WTC11 (cell line): Measurements from ENCODE around the gene NEUROG1. TPM values are rescaled to one million over a fixed set of nuclear protein-coding genes. Genes with fewer than 3 reads are reported as not detected.

ENCODE experiments used
- ATAC-seq: fragments of 200-7000 bp; cut with Tn5 transposase; 2 replicates; pipeline ENCODE4 v1.10.0; 2021; ENCODE audit warnings: mild to moderate bottlenecking, moderate library complexity
- CTCF ChIA-PET: fragments of 300-600 bp; sonication (Branson Sonifier 250); formaldehyde crosslinking; loops from one replicate; lab custom pipeline; 2021; ENCODE audit warnings: antibody characterized with exemption; lab: Charles Lee
- POLR2A ChIA-PET: fragments of 350-600 bp; sonication (Branson Sonifier 250); formaldehyde crosslinking; loops from one replicate; lab custom pipeline; 2021; ENCODE audit warnings: antibody characterized with exemption; lab: Charles Lee
- DNase-seq: peaks from one replicate; pipeline ENCODE4 v3.0.0; 2021; ENCODE audit warnings: low spot score
- H3K27ac Mint-ChIP-seq: 2 replicates; pipeline ENCODE4 v1.8.0; 2021; ENCODE audit warnings: mixed read lengths
- H3K27me3 Mint-ChIP-seq: 2 replicates; pipeline ENCODE4 v1.8.0; 2021; ENCODE audit warnings: low read depth, mild to moderate bottlenecking, moderate library complexity, mixed read lengths
- H3K36me3 Mint-ChIP-seq: 2 replicates; pipeline ENCODE4 v1.8.0; 2021; ENCODE audit warnings: mixed read lengths
- H3K4me1 Mint-ChIP-seq: 2 replicates; pipeline ENCODE4 v1.8.0; 2022; ENCODE audit warnings: mixed read lengths
- H3K4me3 Mint-ChIP-seq: 2 replicates; pipeline ENCODE4 v1.8.0; 2021; ENCODE audit warnings: mild to moderate bottlenecking, moderate library complexity, mixed read lengths
- H3K9me3 Mint-ChIP-seq: 2 replicates; pipeline ENCODE4 v1.8.0; 2021; ENCODE audit warnings: mixed read lengths
- GABPB1 ChIP-seq: sonication (generic); formaldehyde crosslinking; IDR thresholded peaks from 2 replicates; pipeline ENCODE4 v1.8.1; 2023; ENCODE audit warnings: mild to moderate bottlenecking, missing genetic modification reagents
- MXD4 ChIP-seq: fragments of 250-450 bp; sonication (Bioruptor Pico); IDR thresholded peaks from 2 replicates; pipeline ENCODE4 v1.8.0; 2021; ENCODE audit warnings: mild to moderate bottlenecking, moderate library complexity, borderline replicate concordance
- NR3C1 ChIP-seq: sonication (generic); formaldehyde crosslinking; conservative IDR thresholded peaks from 2 replicates; pipeline ENCODE4 v1.8.1; 2023; ENCODE audit warnings: low read depth, mild to moderate bottlenecking, missing genetic modification reagents
- SOX15 ChIP-seq: fragments of 250-450 bp; sonication (Bioruptor Pico); IDR thresholded peaks from 2 replicates; pipeline ENCODE4 v1.9.0; 2021; ENCODE audit warnings: mild to moderate bottlenecking
- TEAD1 ChIP-seq: sonication (generic); formaldehyde crosslinking; IDR thresholded peaks from 2 replicates; pipeline ENCODE4 v1.8.0; 2022; ENCODE audit warnings: mild to moderate bottlenecking, missing genetic modification reagents
- ZNF121 ChIP-seq: sonication (generic); formaldehyde crosslinking; IDR thresholded peaks from 2 replicates; pipeline ENCODE4 v1.8.0; 2023; ENCODE audit warnings: missing genetic modification reagents
- ZNF396 ChIP-seq: fragments of 250-450 bp; sonication (Bioruptor Pico); IDR thresholded peaks from 2 replicates; pipeline ENCODE4 v1.8.0; 2021; ENCODE audit warnings: mild to moderate bottlenecking, moderate library complexity, borderline replicate concordance
- ZNF671 ChIP-seq: fragments of 250-450 bp; sonication (Bioruptor Pico); IDR thresholded peaks from 2 replicates; pipeline ENCODE4 v1.8.0; 2021; ENCODE audit warnings: mild to moderate bottlenecking
- total RNA-seq: library from RNA; stranded (reverse); gene quantifications from 3 replicates; pipeline ENCODE4 v1.2.3, GENCODE V29; 2021
- TF ChIP-seq, protein P1 (sequence below): fragments of 250-450 bp; sonication (Bioruptor Pico); IDR thresholded peaks from 2 replicates; pipeline ENCODE4 v1.9.0; 2021; ENCODE audit warnings: moderate library complexity, mild to moderate bottlenecking, inconsistent platforms, borderline replicate concordance
- TF ChIP-seq, protein P2 (sequence below): fragments of 250-450 bp; sonication (Bioruptor Pico); IDR thresholded peaks from 2 replicates; pipeline ENCODE4 v1.8.0; 2021; ENCODE audit warnings: mild to moderate bottlenecking
- TF ChIP-seq, protein P3 (sequence below): sonication (generic); formaldehyde crosslinking; IDR thresholded peaks from 2 replicates; pipeline ENCODE4 v1.8.1; 2023; ENCODE audit warnings: mild to moderate bottlenecking, moderate library complexity, missing genetic modification reagents
- TF ChIP-seq, protein P4 (sequence below): sonication (generic); formaldehyde crosslinking; IDR thresholded peaks from 2 replicates; pipeline ENCODE4 v1.8.1; 2022; ENCODE audit warnings: missing genetic modification reagents, borderline replicate concordance
- TF ChIP-seq, protein P5 (sequence below): sonication (generic); formaldehyde crosslinking; IDR thresholded peaks from 2 replicates; pipeline ENCODE4 v1.8.0; 2023; ENCODE audit warnings: mild to moderate bottlenecking, missing genetic modification reagents
- TF ChIP-seq, protein P6 (sequence below): sonication (generic); formaldehyde crosslinking; IDR thresholded peaks from 2 replicates; pipeline ENCODE4 v1.8.1; 2023; ENCODE audit warnings: mild to moderate bottlenecking, missing genetic modification reagents
- TF ChIP-seq, protein P7 (sequence below): sonication (generic); formaldehyde crosslinking; IDR thresholded peaks from 2 replicates; pipeline ENCODE4 v1.8.1; 2022; ENCODE audit warnings: low read depth, missing genetic modification reagents, borderline replicate concordance
- TF ChIP-seq, protein P8 (sequence below): fragments of 250-450 bp; sonication (Bioruptor Pico); IDR thresholded peaks from 2 replicates; pipeline ENCODE4 v1.9.0; 2021; ENCODE audit warnings: mild to moderate bottlenecking
- TF ChIP-seq, protein P9 (sequence below): fragments of 200-600 bp; IDR thresholded peaks from 2 replicates; pipeline ENCODE4 v1.8.0; 2022; ENCODE audit warnings: antibody characterized with exemption
- TF ChIP-seq, protein P10 (sequence below): sonication (generic); formaldehyde crosslinking; IDR thresholded peaks from 2 replicates; pipeline ENCODE4 v1.8.1; 2023; ENCODE audit warnings: mild to moderate bottlenecking, missing genetic modification reagents, moderate library complexity

NEUROG1 gene
- total RNA-seq, 1 experiment from 2014 or later: 0.13 TPM

DNA sequence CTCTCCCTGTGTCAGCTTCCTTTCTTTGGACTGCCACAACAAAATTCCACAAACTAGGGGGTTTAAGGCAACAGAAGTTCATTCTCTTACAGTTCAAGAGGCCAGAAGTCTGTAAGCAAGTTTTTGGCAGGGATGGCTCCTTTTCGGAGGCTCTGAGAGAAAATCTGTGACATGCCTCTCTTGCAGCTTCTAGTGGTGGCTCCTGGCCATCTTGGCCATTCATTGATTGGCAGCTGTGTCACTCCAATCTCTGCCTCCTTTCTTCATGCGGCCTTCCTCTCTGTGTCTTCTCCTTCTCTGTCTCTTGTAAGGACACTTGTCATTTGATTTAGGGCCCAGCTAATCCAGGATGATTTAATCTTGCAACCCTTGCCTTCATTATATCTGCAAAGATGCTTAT lies 2.0 kb upstream of the NEUROG1 start:
- POLR2A ChIA-PET: interaction anchor here (0.5 kb wide), 1 partner anchor 32 kb away, joined by 4 read pairs; no protein-coding TSS in a partner anchor
- H3K4me3 Mint-ChIP-seq: no peak overlapping the region
- no peak overlapping the region for H3K27ac Mint-ChIP-seq
- peaks cover 100% of the 10 kb centered on the region for H3K27me3 Mint-ChIP-seq
- ATAC-seq (no peak), DNase-seq (no peak)
- H3K9me3 Mint-ChIP-seq: 0 out of 2 replicates have a peak, but pooled peaks cover 4% of the 10 kb centered on the region
- CTCF ChIA-PET: interaction anchor here (1.2 to 1.8 kb wide), 2 partner anchors 50 to 80 kb away, joined by 5 read pairs; no protein-coding TSS in a partner anchor
- H3K4me1 Mint-ChIP-seq: peaks cover 18% of the 10 kb centered on the region
- no peaks in the 10 kb centered on the region for H3K36me3 Mint-ChIP-seq
- TF ChIP-seq MXD4 (no peak), GABPB1 (no peak), SOX15 (CRISPR knock-in tag) (no peak), NR3C1 (no peak)
- TF ChIP-seq, protein P1, sequence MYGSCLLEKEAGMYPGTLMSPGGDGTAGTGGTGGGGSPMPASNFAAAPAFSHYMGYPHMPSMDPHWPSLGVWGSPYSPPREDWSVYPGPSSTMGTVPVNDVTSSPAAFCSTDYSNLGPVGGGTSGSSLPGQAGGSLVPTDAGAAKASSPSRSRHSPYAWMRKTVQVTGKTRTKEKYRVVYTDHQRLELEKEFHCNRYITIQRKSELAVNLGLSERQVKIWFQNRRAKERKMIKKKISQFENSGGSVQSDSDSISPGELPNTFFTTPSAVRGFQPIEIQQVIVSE (CRISPR knock-in tag): no peak
- TF ChIP-seq, protein P2, sequence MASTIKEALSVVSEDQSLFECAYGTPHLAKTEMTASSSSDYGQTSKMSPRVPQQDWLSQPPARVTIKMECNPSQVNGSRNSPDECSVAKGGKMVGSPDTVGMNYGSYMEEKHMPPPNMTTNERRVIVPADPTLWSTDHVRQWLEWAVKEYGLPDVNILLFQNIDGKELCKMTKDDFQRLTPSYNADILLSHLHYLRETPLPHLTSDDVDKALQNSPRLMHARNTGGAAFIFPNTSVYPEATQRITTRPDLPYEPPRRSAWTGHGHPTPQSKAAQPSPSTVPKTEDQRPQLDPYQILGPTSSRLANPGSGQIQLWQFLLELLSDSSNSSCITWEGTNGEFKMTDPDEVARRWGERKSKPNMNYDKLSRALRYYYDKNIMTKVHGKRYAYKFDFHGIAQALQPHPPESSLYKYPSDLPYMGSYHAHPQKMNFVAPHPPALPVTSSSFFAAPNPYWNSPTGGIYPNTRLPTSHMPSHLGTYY (CRISPR knock-in tag): no peak

DNA sequence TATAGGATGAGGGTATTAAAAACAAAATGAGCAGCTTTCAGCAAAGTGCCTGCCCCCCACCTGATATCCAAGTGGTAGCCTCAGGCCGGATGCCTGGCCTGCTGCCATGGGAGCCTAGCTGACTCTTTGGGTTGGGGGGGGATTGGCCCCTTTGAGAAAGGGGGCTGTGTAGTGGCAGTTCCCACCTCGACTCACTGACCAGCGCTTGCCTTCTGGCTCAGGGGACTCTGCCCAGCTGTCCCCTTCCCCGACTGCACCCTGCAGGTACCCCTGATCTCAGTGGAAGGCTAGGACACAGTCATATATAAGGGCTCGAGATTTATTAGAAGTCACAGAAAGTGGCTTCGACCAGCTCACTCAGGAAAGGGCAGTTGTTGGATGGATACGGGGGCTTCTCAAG lies 1.5 kb upstream of the NEUROG1 start:
- DNase-seq (no peak), ATAC-seq (no peak)
- H3K27me3 Mint-ChIP-seq: peaks cover 100% of the 10 kb centered on the region
- ChIA-PET POLR2A (no interaction called here), CTCF (interaction anchor here (0.6 to 1.8 kb wide), 4 partner anchors 46 to 80 kb away, joined by 3 to 5 read pairs (median 4); no protein-coding TSS in a partner anchor)
- H3K9me3 Mint-ChIP-seq: 0 out of 2 replicates have a peak, but pooled peaks cover 4% of the 10 kb centered on the region
- no peak overlapping the region for H3K27ac Mint-ChIP-seq
- H3K4me3 Mint-ChIP-seq: no peak overlapping the region
- H3K4me1 Mint-ChIP-seq: peaks cover 15% of the 10 kb centered on the region
- H3K36me3 Mint-ChIP-seq: no peaks in the 10 kb centered on the region
- TF ChIP-seq, protein P3, sequence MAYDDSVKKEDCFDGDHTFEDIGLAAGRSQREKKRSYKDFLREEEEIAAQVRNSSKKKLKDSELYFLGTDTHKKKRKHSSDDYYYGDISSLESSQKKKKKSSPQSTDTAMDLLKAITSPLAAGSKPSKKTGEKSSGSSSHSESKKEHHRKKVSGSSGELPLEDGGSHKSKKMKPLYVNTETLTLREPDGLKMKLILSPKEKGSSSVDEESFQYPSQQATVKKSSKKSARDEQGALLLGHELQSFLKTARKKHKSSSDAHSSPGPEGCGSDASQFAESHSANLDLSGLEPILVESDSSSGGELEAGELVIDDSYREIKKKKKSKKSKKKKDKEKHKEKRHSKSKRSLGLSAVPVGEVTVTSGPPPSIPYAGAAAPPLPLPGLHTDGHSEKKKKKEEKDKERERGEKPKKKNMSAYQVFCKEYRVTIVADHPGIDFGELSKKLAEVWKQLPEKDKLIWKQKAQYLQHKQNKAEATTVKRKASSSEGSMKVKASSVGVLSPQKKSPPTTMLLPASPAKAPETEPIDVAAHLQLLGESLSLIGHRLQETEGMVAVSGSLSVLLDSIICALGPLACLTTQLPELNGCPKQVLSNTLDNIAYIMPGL: no peak
- TF ChIP-seq, protein P4, sequence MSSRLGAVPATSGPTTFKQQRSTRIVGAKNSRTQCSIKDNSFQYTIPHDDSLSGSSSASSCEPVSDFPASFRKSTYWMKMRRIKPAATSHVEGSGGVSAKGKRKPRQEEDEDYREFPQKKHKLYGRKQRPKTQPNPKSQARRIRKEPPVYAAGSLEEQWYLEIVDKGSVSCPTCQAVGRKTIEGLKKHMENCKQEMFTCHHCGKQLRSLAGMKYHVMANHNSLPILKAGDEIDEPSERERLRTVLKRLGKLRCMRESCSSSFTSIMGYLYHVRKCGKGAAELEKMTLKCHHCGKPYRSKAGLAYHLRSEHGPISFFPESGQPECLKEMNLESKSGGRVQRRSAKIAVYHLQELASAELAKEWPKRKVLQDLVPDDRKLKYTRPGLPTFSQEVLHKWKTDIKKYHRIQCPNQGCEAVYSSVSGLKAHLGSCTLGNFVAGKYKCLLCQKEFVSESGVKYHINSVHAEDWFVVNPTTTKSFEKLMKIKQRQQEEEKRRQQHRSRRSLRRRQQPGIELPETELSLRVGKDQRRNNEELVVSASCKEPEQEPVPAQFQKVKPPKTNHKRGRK (CRISPR knock-in tag): no peak
- TF ChIP-seq, protein P5, sequence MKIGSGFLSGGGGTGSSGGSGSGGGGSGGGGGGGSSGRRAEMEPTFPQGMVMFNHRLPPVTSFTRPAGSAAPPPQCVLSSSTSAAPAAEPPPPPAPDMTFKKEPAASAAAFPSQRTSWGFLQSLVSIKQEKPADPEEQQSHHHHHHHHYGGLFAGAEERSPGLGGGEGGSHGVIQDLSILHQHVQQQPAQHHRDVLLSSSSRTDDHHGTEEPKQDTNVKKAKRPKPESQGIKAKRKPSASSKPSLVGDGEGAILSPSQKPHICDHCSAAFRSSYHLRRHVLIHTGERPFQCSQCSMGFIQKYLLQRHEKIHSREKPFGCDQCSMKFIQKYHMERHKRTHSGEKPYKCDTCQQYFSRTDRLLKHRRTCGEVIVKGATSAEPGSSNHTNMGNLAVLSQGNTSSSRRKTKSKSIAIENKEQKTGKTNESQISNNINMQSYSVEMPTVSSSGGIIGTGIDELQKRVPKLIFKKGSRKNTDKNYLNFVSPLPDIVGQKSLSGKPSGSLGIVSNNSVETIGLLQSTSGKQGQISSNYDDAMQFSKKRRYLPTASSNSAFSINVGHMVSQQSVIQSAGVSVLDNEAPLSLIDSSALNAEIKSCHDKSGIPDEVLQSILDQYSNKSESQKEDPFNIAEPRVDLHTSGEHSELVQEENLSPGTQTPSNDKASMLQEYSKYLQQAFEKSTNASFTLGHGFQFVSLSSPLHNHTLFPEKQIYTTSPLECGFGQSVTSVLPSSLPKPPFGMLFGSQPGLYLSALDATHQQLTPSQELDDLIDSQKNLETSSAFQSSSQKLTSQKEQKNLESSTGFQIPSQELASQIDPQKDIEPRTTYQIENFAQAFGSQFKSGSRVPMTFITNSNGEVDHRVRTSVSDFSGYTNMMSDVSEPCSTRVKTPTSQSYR (CRISPR knock-in tag): no peak
- TF ChIP-seq, protein P6, sequence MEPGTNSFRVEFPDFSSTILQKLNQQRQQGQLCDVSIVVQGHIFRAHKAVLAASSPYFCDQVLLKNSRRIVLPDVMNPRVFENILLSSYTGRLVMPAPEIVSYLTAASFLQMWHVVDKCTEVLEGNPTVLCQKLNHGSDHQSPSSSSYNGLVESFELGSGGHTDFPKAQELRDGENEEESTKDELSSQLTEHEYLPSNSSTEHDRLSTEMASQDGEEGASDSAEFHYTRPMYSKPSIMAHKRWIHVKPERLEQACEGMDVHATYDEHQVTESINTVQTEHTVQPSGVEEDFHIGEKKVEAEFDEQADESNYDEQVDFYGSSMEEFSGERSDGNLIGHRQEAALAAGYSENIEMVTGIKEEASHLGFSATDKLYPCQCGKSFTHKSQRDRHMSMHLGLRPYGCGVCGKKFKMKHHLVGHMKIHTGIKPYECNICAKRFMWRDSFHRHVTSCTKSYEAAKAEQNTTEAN (CRISPR knock-in tag): no peak
- no peak for TF ChIP-seq TEAD1 (CRISPR knock-in tag)
- TF ChIP-seq, protein P7, sequence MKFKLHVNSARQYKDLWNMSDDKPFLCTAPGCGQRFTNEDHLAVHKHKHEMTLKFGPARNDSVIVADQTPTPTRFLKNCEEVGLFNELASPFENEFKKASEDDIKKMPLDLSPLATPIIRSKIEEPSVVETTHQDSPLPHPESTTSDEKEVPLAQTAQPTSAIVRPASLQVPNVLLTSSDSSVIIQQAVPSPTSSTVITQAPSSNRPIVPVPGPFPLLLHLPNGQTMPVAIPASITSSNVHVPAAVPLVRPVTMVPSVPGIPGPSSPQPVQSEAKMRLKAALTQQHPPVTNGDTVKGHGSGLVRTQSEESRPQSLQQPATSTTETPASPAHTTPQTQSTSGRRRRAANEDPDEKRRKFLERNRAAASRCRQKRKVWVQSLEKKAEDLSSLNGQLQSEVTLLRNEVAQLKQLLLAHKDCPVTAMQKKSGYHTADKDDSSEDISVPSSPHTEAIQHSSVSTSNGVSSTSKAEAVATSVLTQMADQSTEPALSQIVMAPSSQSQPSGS (CRISPR knock-in tag): no peak
- TF ChIP-seq, protein P8, sequence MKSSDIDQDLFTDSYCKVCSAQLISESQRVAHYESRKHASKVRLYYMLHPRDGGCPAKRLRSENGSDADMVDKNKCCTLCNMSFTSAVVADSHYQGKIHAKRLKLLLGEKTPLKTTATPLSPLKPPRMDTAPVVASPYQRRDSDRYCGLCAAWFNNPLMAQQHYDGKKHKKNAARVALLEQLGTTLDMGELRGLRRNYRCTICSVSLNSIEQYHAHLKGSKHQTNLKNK (CRISPR knock-in tag): no peak
- no peak for TF ChIP-seq ZNF121 (CRISPR knock-in tag)
- no peak for TF ChIP-seq ZNF671
- TF ChIP-seq, protein P9, sequence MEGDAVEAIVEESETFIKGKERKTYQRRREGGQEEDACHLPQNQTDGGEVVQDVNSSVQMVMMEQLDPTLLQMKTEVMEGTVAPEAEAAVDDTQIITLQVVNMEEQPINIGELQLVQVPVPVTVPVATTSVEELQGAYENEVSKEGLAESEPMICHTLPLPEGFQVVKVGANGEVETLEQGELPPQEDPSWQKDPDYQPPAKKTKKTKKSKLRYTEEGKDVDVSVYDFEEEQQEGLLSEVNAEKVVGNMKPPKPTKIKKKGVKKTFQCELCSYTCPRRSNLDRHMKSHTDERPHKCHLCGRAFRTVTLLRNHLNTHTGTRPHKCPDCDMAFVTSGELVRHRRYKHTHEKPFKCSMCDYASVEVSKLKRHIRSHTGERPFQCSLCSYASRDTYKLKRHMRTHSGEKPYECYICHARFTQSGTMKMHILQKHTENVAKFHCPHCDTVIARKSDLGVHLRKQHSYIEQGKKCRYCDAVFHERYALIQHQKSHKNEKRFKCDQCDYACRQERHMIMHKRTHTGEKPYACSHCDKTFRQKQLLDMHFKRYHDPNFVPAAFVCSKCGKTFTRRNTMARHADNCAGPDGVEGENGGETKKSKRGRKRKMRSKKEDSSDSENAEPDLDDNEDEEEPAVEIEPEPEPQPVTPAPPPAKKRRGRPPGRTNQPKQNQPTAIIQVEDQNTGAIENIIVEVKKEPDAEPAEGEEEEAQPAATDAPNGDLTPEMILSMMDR: no peak
- no peak for TF ChIP-seq ZNF396 (CRISPR knock-in tag)
- TF ChIP-seq, protein P10, sequence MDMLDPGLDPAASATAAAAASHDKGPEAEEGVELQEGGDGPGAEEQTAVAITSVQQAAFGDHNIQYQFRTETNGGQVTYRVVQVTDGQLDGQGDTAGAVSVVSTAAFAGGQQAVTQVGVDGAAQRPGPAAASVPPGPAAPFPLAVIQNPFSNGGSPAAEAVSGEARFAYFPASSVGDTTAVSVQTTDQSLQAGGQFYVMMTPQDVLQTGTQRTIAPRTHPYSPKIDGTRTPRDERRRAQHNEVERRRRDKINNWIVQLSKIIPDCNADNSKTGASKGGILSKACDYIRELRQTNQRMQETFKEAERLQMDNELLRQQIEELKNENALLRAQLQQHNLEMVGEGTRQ (CRISPR knock-in tag): no peak
